HG03354 (cell line): ENCODE measurements around the gene DHX58.

ENCODE experiments used
- ATAC-seq: cut with Tn5 transposase; IDR thresholded peaks from one replicate; pipeline ENCODE4 v1.9.1; 2021; ENCODE audit warnings: mild to moderate bottlenecking; ENCODE audit not compliant: unreplicated experiment, poor library complexity, severe bottlenecking

Gene DHX58

GRCh38 chr17:42090964-42091790 lies 21.3 kb downstream of the DHX58 start:
- no peak for ATAC-seq

GRCh38 chr17:42088736-42089135 lies 23.8 kb downstream of the DHX58 start:
- no peak for ATAC-seq

- ATAC-seq, result no peak
Observed at GRCh38 chr17:42087736-42088705, 24.5 kb downstream of the DHX58 start.

GRCh38 chr17:42087042-42087701 lies 25.3 kb downstream of the DHX58 start:
- no peak for ATAC-seq

GRCh38 chr17:42081516-42082129 lies 30.9 kb downstream of the DHX58 start:
- ATAC-seq, result no peak

GRCh38 chr17:42079541-42079940 lies 33.0 kb downstream of the DHX58 start:
- no peak for ATAC-seq

- ATAC-seq, result no peak
Observed at GRCh38 chr17:42078396-42079043, 34.0 kb downstream of the DHX58 start.

- no peak for ATAC-seq
Observed at GRCh38 chr17:42077755-42078154, 34.8 kb downstream of the DHX58 start.

- ATAC-seq, result no peak
Observed at GRCh38 chr17:42076797-42077559, 35.5 kb downstream of the DHX58 start.

GRCh38 chr17:42075789-42076188 lies 36.7 kb downstream of the DHX58 start:
- ATAC-seq, result no peak

- no peak for ATAC-seq
Observed at GRCh38 chr17:42072323-42073187, 40.0 kb downstream of the DHX58 start.

GRCh38 chr17:42071810-42072209 lies 40.7 kb downstream of the DHX58 start:
- ATAC-seq, result no peak

GRCh38 chr17:42068979-42069378 lies 43.5 kb downstream of the DHX58 start:
- ATAC-seq, result no peak

- ATAC-seq, result no peak
Observed at GRCh38 chr17:42067371-42068091, 45.0 kb downstream of the DHX58 start.

GRCh38 chr17:42065201-42065600 lies 47.3 kb downstream of the DHX58 start:
- no peak for ATAC-seq

GRCh38 chr17:42062681-42063080 lies 49.8 kb downstream of the DHX58 start:
- no peak for ATAC-seq
